Endothelial cell of umbilical vein (primary cell): ENCODE measurements around the gene TEX9. TPM values are rescaled to one million over a fixed set of nuclear protein-coding genes. Genes with fewer than 3 reads are reported as not detected.

Source experiments
- BruUV-seq: library from RNA; stranded (reverse); fragments of 400-500 nt; replicated peaks from 2 replicates; lab custom pipeline; 2021; lab: Mats Ljungman, UMichigan
- CTCF ChIA-PET: fragments of 300-600, 350-600 bp; sonication (Branson Sonifier 250); formaldehyde crosslinking; loops from one replicate; lab custom pipeline; 2021; ENCODE audit warnings: antibody characterized with exemption, inconsistent platforms; lab: Charles Lee
- POLR2A ChIA-PET: fragments of 300-600, 350-600 bp; sonication (Branson Sonifier 250); formaldehyde crosslinking; loops from one replicate; lab custom pipeline; 2021; ENCODE audit warnings: antibody characterized with exemption, inconsistent platforms; lab: Charles Lee
- DNase-seq: peaks from one replicate; pipeline ENCODE4 v3.0.0-alpha.2; 2011; ENCODE audit warnings: low read depth, low spot score
- FAIRE-seq: peaks from 2 replicates; lab custom pipeline; 2011; peaks lifted over from hg19 to GRCh38; lab: Jason Lieb, UNC
- H2AFZ ChIP-seq: 2 replicates; pipeline ENCODE4 v1.6.0; 2012; ENCODE audit warnings: low read depth, low read length, control low read depth, inconsistent platforms
- H3K27ac ChIP-seq: 2 replicates; pipeline ENCODE4 v1.5.1; 2011; ENCODE audit warnings: low read depth, mild to moderate bottlenecking, control low read depth, low read length, moderate library complexity; ENCODE audit not compliant: insufficient read depth
- H3K27me3 ChIP-seq, 2 experiments: 2 replicates each; pipeline versions ENCODE4 v1.6.0 to v1.6.1; 2011; ENCODE audit warnings: low read length in 2 of 2, mixed read lengths in 1 of 2; ENCODE audit not compliant: control insufficient read depth in 2 of 2, insufficient read depth in 2 of 2
- H3K36me3 ChIP-seq, 2 experiments: 2 replicates in 1 of 2; 3 replicates in 1 of 2; pipeline ENCODE4 v1.5.1; 2011; ENCODE audit warnings: low read length in 2 of 2, mild to moderate bottlenecking in 1 of 2, moderate library complexity in 1 of 2; ENCODE audit not compliant: control insufficient read depth in 2 of 2, insufficient read depth in 2 of 2; ENCODE audit errors: extremely low read depth in 1 of 2
- H3K4me1 ChIP-seq: 3 replicates; pipeline ENCODE4 v1.5.1; 2011; ENCODE audit warnings: mild to moderate bottlenecking, low read length; ENCODE audit not compliant: control insufficient read depth, insufficient read depth; ENCODE audit errors: extremely low read depth
- H3K4me2 ChIP-seq: 2 replicates; pipeline ENCODE4 v1.6.1; 2011; ENCODE audit warnings: low read length, control low read depth, mixed read lengths; ENCODE audit not compliant: insufficient read depth
- H3K4me3 ChIP-seq, 3 experiments: fragments of 200-600 bp in 1 of 3; sonication (generic), shearing (Covaris generic) in 1 of 3; replicated peaks in 1 of 3; 2 replicates each; pipeline ENCODE4 v1.5.1; 2011 to 2016; ENCODE audit warnings: control low read depth in 3 of 3, low read length in 3 of 3, mild to moderate bottlenecking in 2 of 3, inconsistent platforms in 1 of 3, low read depth in 1 of 3, moderate library complexity in 1 of 3; ENCODE audit not compliant: insufficient read depth in 1 of 3
- H3K79me2 ChIP-seq: 2 replicates; pipeline ENCODE4 v1.6.0; 2012; ENCODE audit warnings: low read length, inconsistent platforms; ENCODE audit not compliant: control insufficient read depth, insufficient read depth
- H3K9ac ChIP-seq: replicated peaks from 2 replicates; pipeline ENCODE3; 2011; ENCODE audit warnings: low read length, control low read depth; ENCODE audit not compliant: insufficient read depth; ENCODE audit errors: extremely low read depth
- H3K9me1 ChIP-seq: replicated peaks from 3 replicates; pipeline ENCODE4 v1.6.0; 2011; ENCODE audit warnings: mild to moderate bottlenecking, low read length; ENCODE audit not compliant: control insufficient read depth, insufficient read depth; ENCODE audit errors: extremely low read depth
- H3K9me3 ChIP-seq: replicated peaks from 2 replicates; pipeline ENCODE4 v1.5.1; 2012; ENCODE audit warnings: low read length, inconsistent platforms; ENCODE audit not compliant: control insufficient read depth, insufficient read depth
- H4K20me1 ChIP-seq: replicated peaks from 2 replicates; pipeline ENCODE3; 2011; ENCODE audit warnings: mild to moderate bottlenecking, low read length; ENCODE audit not compliant: control insufficient read depth, insufficient read depth; ENCODE audit errors: extremely low read depth
- FOS ChIP-seq: IDR thresholded peaks from 2 replicates; pipeline ENCODE4 v1.6.1; 2011; ENCODE audit warnings: mild to moderate bottlenecking, low read length, moderate library complexity, borderline replicate concordance; ENCODE audit not compliant: insufficient read depth
- GATA2 ChIP-seq: IDR thresholded peaks from 2 replicates; pipeline ENCODE4 v1.7.0; 2011; ENCODE audit warnings: low read depth, mild to moderate bottlenecking, moderate library complexity, mixed read lengths, low read length; ENCODE audit not compliant: insufficient read length, insufficient read depth
- JUN ChIP-seq: IDR thresholded peaks from 2 replicates; pipeline ENCODE4 v1.6.1; 2011; ENCODE audit warnings: borderline replicate concordance, low read depth; ENCODE audit not compliant: insufficient read length, insufficient read depth
- MYC ChIP-seq: IDR thresholded peaks from one replicate; pipeline ENCODE4 v1.6.1; 2011; ENCODE audit warnings: mild to moderate bottlenecking, low read depth, low read length
- POLR2AphosphoS5 ChIP-seq: IDR thresholded peaks from 2 replicates; pipeline ENCODE4 v1.6.1; 2012; ENCODE audit warnings: low read depth, mild to moderate bottlenecking, control low read depth, low read length, moderate library complexity; ENCODE audit not compliant: insufficient read depth
- dilution Hi-C: fragments of 300-500 bp; cut with MboI; formaldehyde crosslinking; loops from one replicate; pipeline ENCODE4 v1.15.0; 2019; ENCODE audit warnings: low sequenced_read_pairs; ENCODE audit not compliant: extremely low pct_ligation_motif_present
- intact Hi-C: fragments of 100-400 bp; cut with micrococcal nuclease; formaldehyde crosslinking; loops from one replicate; pipeline ENCODE4 v1.10.0; 2022
- polyA plus RNA-seq, 4 experiments: library from polyadenylated mRNA; depleted of rRNA in 3 of 4; stranded (reverse) in 3 of 4; unstranded in 1 of 4; fragments of >200 nt; gene quantifications; 2 replicates each; pipeline versions ENCODE4 v1.2.1 to v1.2.3, GENCODE V29; 2011 to 2012; ENCODE audit warnings: missing spikeins in 1 of 4
- total RNA-seq: library from RNA; stranded (reverse); gene quantifications from 2 replicates; pipeline ENCODE4 v1.2.3, GENCODE V29; 2021
- TF ChIP-seq, protein P1 (sequence below), 2 donors: IDR thresholded peaks; 1 replicate in 1 of 2; 2 replicates in 1 of 2; pipeline ENCODE4 v1.5.1; 2011; ENCODE audit warnings: low read length in 2 of 2, mild to moderate bottlenecking in 2 of 2, moderate library complexity in 2 of 2, control low read depth in 1 of 2, inconsistent platforms in 1 of 2, low read depth in 1 of 2; ENCODE audit not compliant: insufficient read depth in 1 of 2; ENCODE audit errors: extremely low read depth in 1 of 2

The TEX9 gene
- total and polyA plus RNA-seq, 2 donors (not counting 3 experiments of a cell fraction or from before 2014, with no cell fraction given): 0.33 to 1.7 TPM

- intact Hi-C loops (no loop called here), dilution Hi-C loops (no loop called here)
- Histone ChIP-seq H3K27ac (no peak overlapping the region), H3K9me3 (no peaks in the 10 kb centered on the region), H3K9me1 (no peaks in the 10 kb centered on the region), H3K79me2 (no peaks in the 10 kb centered on the region), H3K4me3 (no peak overlapping the region), H4K20me1 (no peaks in the 10 kb centered on the region), H2AFZ (no peak overlapping the region), H3K4me1 (no peaks in the 10 kb centered on the region), H3K27me3 (peaks cover 6 to 14% of the 10 kb centered on the region in 2 experiments), H3K9ac (no peak overlapping the region), H3K36me3 (no peaks in the 10 kb centered on the region), H3K4me2 (no peak overlapping the region)
- no TSS peak for BruUV-seq
- ChIA-PET POLR2A (no interaction called here), CTCF (no interaction called here)
- TF ChIP-seq FOS (no peak), JUN (no peak), MYC (no peak), POLR2AphosphoS5 (no peak), GATA2 (no peak)
- TF ChIP-seq, protein P1, sequence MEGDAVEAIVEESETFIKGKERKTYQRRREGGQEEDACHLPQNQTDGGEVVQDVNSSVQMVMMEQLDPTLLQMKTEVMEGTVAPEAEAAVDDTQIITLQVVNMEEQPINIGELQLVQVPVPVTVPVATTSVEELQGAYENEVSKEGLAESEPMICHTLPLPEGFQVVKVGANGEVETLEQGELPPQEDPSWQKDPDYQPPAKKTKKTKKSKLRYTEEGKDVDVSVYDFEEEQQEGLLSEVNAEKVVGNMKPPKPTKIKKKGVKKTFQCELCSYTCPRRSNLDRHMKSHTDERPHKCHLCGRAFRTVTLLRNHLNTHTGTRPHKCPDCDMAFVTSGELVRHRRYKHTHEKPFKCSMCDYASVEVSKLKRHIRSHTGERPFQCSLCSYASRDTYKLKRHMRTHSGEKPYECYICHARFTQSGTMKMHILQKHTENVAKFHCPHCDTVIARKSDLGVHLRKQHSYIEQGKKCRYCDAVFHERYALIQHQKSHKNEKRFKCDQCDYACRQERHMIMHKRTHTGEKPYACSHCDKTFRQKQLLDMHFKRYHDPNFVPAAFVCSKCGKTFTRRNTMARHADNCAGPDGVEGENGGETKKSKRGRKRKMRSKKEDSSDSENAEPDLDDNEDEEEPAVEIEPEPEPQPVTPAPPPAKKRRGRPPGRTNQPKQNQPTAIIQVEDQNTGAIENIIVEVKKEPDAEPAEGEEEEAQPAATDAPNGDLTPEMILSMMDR (IDR thresholded peaks at IDR 0.05; ENCODE audit: extremely low read depth in 1 of 2, insufficient read depth in 1 of 2, low read depth in 1 of 2, low read length in 2 of 2): no peak
- DNase-seq (no peak), FAIRE-seq (no peak)
Measured at GRCh38 chr15:56341201-56341600, 24.0 kb upstream of the TEX9 start.
